WTC11 (cell line): Measurements from ENCODE around the gene ELF3. TPM values are rescaled to one million over a fixed set of nuclear protein-coding genes. Genes with fewer than 3 reads are reported as not detected.
A peak's percentile ranks its signal among the peaks of the same experiment; 100 is the strongest.

Source experiments
- ATAC-seq: fragments of 200-7000 bp; cut with Tn5 transposase; 2 replicates; pipeline ENCODE4 v1.10.0; 2021; ENCODE audit warnings: mild to moderate bottlenecking, moderate library complexity
- CTCF ChIA-PET: fragments of 300-600 bp; sonication (Branson Sonifier 250); formaldehyde crosslinking; loops from one replicate; lab custom pipeline; 2021; ENCODE audit warnings: antibody characterized with exemption; lab: Charles Lee
- POLR2A ChIA-PET: fragments of 350-600 bp; sonication (Branson Sonifier 250); formaldehyde crosslinking; loops from one replicate; lab custom pipeline; 2021; ENCODE audit warnings: antibody characterized with exemption; lab: Charles Lee
- DNase-seq: peaks from one replicate; pipeline ENCODE4 v3.0.0; 2021; ENCODE audit warnings: low spot score
- H3K27ac Mint-ChIP-seq: 2 replicates; pipeline ENCODE4 v1.8.0; 2021; ENCODE audit warnings: mixed read lengths
- H3K27me3 Mint-ChIP-seq: 2 replicates; pipeline ENCODE4 v1.8.0; 2021; ENCODE audit warnings: low read depth, mild to moderate bottlenecking, moderate library complexity, mixed read lengths
- H3K36me3 Mint-ChIP-seq: 2 replicates; pipeline ENCODE4 v1.8.0; 2021; ENCODE audit warnings: mixed read lengths
- H3K4me1 Mint-ChIP-seq: 2 replicates; pipeline ENCODE4 v1.8.0; 2022; ENCODE audit warnings: mixed read lengths
- H3K4me3 Mint-ChIP-seq: 2 replicates; pipeline ENCODE4 v1.8.0; 2021; ENCODE audit warnings: mild to moderate bottlenecking, moderate library complexity, mixed read lengths
- H3K9me3 Mint-ChIP-seq: 2 replicates; pipeline ENCODE4 v1.8.0; 2021; ENCODE audit warnings: mixed read lengths
- ATF1 ChIP-seq: sonication (generic); formaldehyde crosslinking; IDR thresholded peaks from 2 replicates; pipeline ENCODE4 v1.8.1; 2023; ENCODE audit warnings: mild to moderate bottlenecking, moderate library complexity, missing genetic modification reagents
- ATF2 ChIP-seq: sonication (generic); formaldehyde crosslinking; IDR thresholded peaks from 2 replicates; pipeline ENCODE4 v1.8.1; 2022; ENCODE audit warnings: low read depth, missing genetic modification reagents, borderline replicate concordance
- CTCF ChIP-seq: fragments of 200-600 bp; IDR thresholded peaks from 2 replicates; pipeline ENCODE4 v1.8.0; 2022; ENCODE audit warnings: antibody characterized with exemption
- E2F1 ChIP-seq: sonication (generic); formaldehyde crosslinking; IDR thresholded peaks from 2 replicates; pipeline ENCODE4 v1.8.0; 2022; ENCODE audit warnings: mild to moderate bottlenecking, missing genetic modification reagents
- E2F4 ChIP-seq: sonication (generic); formaldehyde crosslinking; IDR thresholded peaks from 2 replicates; pipeline ENCODE4 v1.8.1; 2022; ENCODE audit warnings: low read depth, mild to moderate bottlenecking, moderate library complexity, missing genetic modification reagents, borderline replicate concordance
- ELF4 ChIP-seq: sonication (generic); formaldehyde crosslinking; IDR thresholded peaks from 2 replicates; pipeline ENCODE4 v1.8.1; 2022; ENCODE audit warnings: low read depth, mild to moderate bottlenecking, moderate library complexity, missing genetic modification reagents
- EMX1 ChIP-seq: fragments of 250-450 bp; sonication (Bioruptor Pico); IDR thresholded peaks from 2 replicates; pipeline ENCODE4 v1.8.0; 2021; ENCODE audit warnings: mild to moderate bottlenecking
- ETV6 ChIP-seq: sonication (generic); formaldehyde crosslinking; IDR thresholded peaks from 2 replicates; pipeline ENCODE4 v1.8.1; 2022; ENCODE audit warnings: mild to moderate bottlenecking, missing genetic modification reagents
- FOXK1 ChIP-seq: sonication (generic); formaldehyde crosslinking; IDR thresholded peaks from 2 replicates; pipeline ENCODE4 v1.8.0; 2022; ENCODE audit warnings: mild to moderate bottlenecking, moderate library complexity, missing genetic modification reagents
- FOXP1 ChIP-seq: sonication (generic); formaldehyde crosslinking; IDR thresholded peaks from 2 replicates; pipeline ENCODE4 v1.8.0; 2022; ENCODE audit warnings: missing genetic modification reagents, mild to moderate bottlenecking, moderate library complexity, borderline replicate concordance
- HMGXB4 ChIP-seq: sonication (generic); formaldehyde crosslinking; IDR thresholded peaks from 2 replicates; pipeline ENCODE4 v1.8.1; 2023; ENCODE audit warnings: mild to moderate bottlenecking, moderate library complexity, missing genetic modification reagents
- NFATC4 ChIP-seq: fragments of 250-450 bp; sonication (Bioruptor Pico); IDR thresholded peaks from 2 replicates; pipeline ENCODE4 v1.9.0; 2021; ENCODE audit warnings: mild to moderate bottlenecking
- NFYB ChIP-seq: sonication (generic); formaldehyde crosslinking; conservative IDR thresholded peaks from 2 replicates; pipeline ENCODE4 v1.8.0; 2022; ENCODE audit warnings: low read depth, missing genetic modification reagents
- SMAD4 ChIP-seq: sonication (generic); formaldehyde crosslinking; IDR thresholded peaks from 2 replicates; pipeline ENCODE4 v1.8.0; 2022; ENCODE audit warnings: mild to moderate bottlenecking, missing genetic modification reagents
- ZBTB43 ChIP-seq: sonication (generic); formaldehyde crosslinking; IDR thresholded peaks from 2 replicates; pipeline ENCODE4 v1.8.1; 2023; ENCODE audit warnings: mild to moderate bottlenecking, missing genetic modification reagents
- ZNF232 ChIP-seq: sonication (generic); formaldehyde crosslinking; IDR thresholded peaks from 2 replicates; pipeline ENCODE4 v1.8.0; 2022; ENCODE audit warnings: mild to moderate bottlenecking, missing genetic modification reagents
- ZNF263 ChIP-seq: sonication (generic); formaldehyde crosslinking; IDR thresholded peaks from 2 replicates; pipeline ENCODE4 v1.8.1; 2022; ENCODE audit warnings: low read depth, mild to moderate bottlenecking, moderate library complexity, missing genetic modification reagents
- ZNF396 ChIP-seq: fragments of 250-450 bp; sonication (Bioruptor Pico); IDR thresholded peaks from 2 replicates; pipeline ENCODE4 v1.8.0; 2021; ENCODE audit warnings: mild to moderate bottlenecking, moderate library complexity, borderline replicate concordance
- ZNF425 ChIP-seq: fragments of 250-450 bp; sonication (Bioruptor Pico); conservative IDR thresholded peaks from 2 replicates; pipeline ENCODE4 v1.9.0; 2021; ENCODE audit warnings: mild to moderate bottlenecking
- total RNA-seq: library from RNA; stranded (reverse); gene quantifications from 3 replicates; pipeline ENCODE4 v1.2.3, GENCODE V29; 2021

ELF3 gene
- total RNA-seq, 1 experiment from 2014 or later: 15.0 TPM

- no peak for TF ChIP-seq E2F1
- TF ChIP-seq SMAD4: no peak
- TF ChIP-seq EMX1 (CRISPR knock-in tag): no peak
- TF ChIP-seq ZNF396 (CRISPR knock-in tag): no peak
- no peak for TF ChIP-seq ELF4 (CRISPR knock-in tag)
- no peak for TF ChIP-seq ATF1
- TF ChIP-seq NFATC4 (CRISPR knock-in tag): no peak
- TF ChIP-seq FOXP1 (CRISPR knock-in tag): no peak
- no peak for TF ChIP-seq ZBTB43 (CRISPR knock-in tag)
- no peak for TF ChIP-seq FOXK1 (CRISPR knock-in tag)
- CTCF ChIA-PET: interaction anchor here (0.6 to 1.8 kb wide), 3 partner anchors 15 to 89 kb away, joined by 3 to 10 read pairs (median 4); no protein-coding TSS in a partner anchor
- Mint-ChIP-seq H3K4me1 (peaks cover 26% of the 10 kb centered on the region), H3K36me3 (peaks cover 10% of the 10 kb centered on the region), H3K27me3 (peaks cover 8% of the 10 kb centered on the region), H3K27ac (no peak overlapping the region; the same call in 1 of the 2 replicates), H3K4me3 (peak overlapping the region; percentile 100), H3K9me3 (no peaks in the 10 kb centered on the region)
- DNase-seq (no peak), ATAC-seq (no peak)
- POLR2A ChIA-PET: interaction anchor here (0.7 kb wide), 1 partner anchor 120 kb away, joined by 4 read pairs; no protein-coding TSS in a partner anchor
Measured at GRCh38 chr1:201984446-201984845, 25.9 kb upstream of the ELF3 start.

GRCh38 chr1:201985355-201985754, 25.0 kb upstream of the ELF3 start:
- H3K4me3 Mint-ChIP-seq: no peak overlapping the region

More at GRCh38 chr1:201985355-201985754, 25.0 kb upstream of the ELF3 start:
- DNase-seq (no peak), ATAC-seq (no peak)
- H3K27me3 Mint-ChIP-seq: peaks cover 8% of the 10 kb centered on the region
- H3K9me3 Mint-ChIP-seq: no peaks in the 10 kb centered on the region
- peaks cover 26% of the 10 kb centered on the region for H3K4me1 Mint-ChIP-seq
- TF ChIP-seq NFATC4 (CRISPR knock-in tag) (no peak), ATF2 (no peak), ZNF425 (CRISPR knock-in tag) (no peak), ETV6 (no peak), E2F4 (CRISPR knock-in tag) (no peak), ZNF263 (CRISPR knock-in tag) (no peak), HMGXB4 (CRISPR knock-in tag) (no peak), NFYB (no peak), ZNF232 (CRISPR knock-in tag) (no peak), CTCF (no peak)
- H3K27ac Mint-ChIP-seq: no peak overlapping the region; the same call in 1 of the 2 replicates
- peaks cover 18% of the 10 kb centered on the region for H3K36me3 Mint-ChIP-seq
- POLR2A ChIA-PET: interaction anchor here (0.7 to 1.2 kb wide), 2 partner anchors 90 to 119 kb away, joined by 3 to 4 read pairs; no protein-coding TSS in a partner anchor
- CTCF ChIA-PET: interaction anchor here (0.8 to 1.8 kb wide), 2 partner anchors 14 to 90 kb away, joined by 4 to 10 read pairs; no protein-coding TSS in a partner anchor
